Stimulated activated CD8-positive, alpha-beta memory T cell treated with anti-CD3 and anti-CD28 coated beads, Interleukin-7, amount 100 ng/mL, for 48 hours (primary cell): ENCODE results near the gene RUNDC1.

Source experiments
- DNase-seq, 2 donors: peaks; one replicate each; pipeline ENCODE4 v3.0.0-alpha.2; 2020; ENCODE audit warnings: low read depth in 1 of 2; ENCODE audit errors: extremely low read depth in 1 of 2

Gene RUNDC1

DNA sequence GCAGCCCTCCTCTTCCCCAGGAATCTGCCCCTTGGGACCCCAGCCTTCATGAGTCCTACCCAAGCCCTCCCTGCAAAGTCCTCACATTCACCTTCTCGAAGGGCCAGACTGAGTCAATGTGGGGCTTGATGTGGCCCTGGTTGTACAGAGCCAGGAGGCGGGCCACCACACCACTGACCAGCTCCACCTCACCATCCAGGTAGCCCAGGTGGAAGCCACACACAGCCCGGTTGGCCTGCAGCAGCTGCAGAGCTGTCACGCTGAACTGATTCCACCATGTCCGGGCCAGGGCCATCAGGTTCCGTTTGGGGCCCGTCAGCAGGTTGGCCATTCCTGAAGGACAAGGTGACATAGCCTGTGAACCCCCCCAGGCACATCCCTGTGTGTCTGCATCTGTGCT is 35.9 kb downstream of the RUNDC1 start:
- DNase-seq = no peak

DNA sequence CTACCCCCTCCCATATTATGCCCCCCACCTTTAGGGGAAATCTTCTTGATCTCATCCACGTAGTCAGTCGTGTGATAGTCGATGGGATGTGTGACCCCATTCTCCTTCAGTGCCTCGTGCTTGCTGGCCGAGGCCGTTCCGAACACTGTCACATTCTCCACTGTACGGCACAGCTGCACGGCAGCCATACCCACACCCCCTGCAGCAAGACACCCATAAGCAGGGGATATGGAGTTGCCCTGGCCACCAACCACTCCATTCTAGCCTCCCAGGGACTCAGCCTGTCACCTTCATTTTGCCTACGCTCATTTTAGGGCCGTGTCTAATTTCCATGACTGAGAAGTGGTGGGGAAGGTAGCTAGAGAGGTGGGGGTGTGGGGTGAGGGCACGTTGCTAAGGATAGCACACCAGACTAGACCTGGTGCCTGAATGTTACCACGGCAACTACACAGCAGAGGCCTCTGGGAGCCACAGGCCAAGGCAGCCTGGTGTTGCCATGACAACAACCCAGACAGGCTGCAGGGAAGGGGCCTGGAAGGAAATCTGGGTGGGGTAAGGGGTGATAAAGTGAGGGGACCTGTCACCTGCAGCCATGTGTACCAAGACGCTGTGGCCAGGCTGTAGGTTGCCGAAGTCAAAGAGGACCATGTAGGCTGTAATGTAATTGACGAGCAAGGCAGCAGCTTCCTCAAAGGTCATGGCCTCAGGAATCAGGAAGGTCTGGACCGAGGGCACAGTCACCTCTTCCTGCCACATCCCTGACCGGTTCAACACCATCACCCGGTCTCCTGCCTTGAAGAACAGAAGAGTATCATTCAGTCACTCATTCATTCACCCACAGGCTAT is 37.9 kb downstream of the RUNDC1 start:
- DNase-seq = no peak

- no peak for DNase-seq
Measured at GRCh38 chr17:43018932-43019331, 38.6 kb downstream of the RUNDC1 start.

- DNase-seq = no peak
Measured at GRCh38 chr17:43019418-43019817, 39.1 kb downstream of the RUNDC1 start.

GRCh38 chr17:43020030-43020621 is 39.8 kb downstream of the RUNDC1 start:
- DNase-seq = no peak

DNA sequence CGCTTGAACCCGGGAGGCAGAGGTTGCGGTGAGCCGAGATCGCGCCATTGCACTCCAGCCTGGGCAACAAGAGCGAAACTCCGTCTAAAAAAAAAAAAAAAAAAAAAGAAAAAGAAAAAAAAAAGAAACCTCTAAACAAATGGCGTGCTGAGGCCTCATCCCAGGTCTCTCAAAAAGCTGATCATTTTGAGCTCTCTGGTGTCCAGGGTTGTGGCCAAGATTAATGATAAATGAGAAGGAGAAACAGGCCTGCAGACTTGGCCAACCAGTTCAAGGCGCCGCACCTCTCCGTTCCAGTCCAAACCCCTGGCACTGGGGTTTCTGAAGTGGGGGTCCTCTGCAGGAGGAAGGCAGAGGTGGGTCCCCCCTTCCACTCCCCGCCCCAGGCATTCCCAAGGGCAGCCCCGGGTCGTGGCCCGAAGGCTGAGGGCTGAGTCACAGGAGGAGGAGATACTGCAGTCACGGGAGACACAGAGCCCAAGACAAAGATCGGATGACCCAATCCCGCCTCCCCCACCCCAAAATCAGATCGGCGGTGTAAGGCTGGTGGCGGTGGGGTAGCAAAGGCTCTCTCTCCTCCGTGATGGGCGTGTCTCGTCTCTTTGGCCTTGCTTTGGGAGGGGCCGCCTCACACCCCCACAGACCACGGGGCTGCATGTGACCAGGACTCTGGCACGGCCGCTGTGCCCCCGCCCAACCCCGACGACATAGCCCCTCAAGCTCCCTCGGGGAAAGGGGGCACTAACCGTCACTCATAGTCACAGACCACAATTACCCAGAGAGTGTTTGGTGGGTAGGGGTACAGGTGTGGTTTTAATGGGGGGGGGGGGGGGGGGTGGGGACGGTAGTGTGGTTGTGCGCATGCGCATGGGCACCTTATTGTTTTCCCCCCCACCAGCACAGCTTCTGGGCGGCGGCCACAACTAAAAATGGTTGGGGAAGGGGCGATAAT is 40.7 kb downstream of the RUNDC1 start:
- DNase-seq = no peak

DNA sequence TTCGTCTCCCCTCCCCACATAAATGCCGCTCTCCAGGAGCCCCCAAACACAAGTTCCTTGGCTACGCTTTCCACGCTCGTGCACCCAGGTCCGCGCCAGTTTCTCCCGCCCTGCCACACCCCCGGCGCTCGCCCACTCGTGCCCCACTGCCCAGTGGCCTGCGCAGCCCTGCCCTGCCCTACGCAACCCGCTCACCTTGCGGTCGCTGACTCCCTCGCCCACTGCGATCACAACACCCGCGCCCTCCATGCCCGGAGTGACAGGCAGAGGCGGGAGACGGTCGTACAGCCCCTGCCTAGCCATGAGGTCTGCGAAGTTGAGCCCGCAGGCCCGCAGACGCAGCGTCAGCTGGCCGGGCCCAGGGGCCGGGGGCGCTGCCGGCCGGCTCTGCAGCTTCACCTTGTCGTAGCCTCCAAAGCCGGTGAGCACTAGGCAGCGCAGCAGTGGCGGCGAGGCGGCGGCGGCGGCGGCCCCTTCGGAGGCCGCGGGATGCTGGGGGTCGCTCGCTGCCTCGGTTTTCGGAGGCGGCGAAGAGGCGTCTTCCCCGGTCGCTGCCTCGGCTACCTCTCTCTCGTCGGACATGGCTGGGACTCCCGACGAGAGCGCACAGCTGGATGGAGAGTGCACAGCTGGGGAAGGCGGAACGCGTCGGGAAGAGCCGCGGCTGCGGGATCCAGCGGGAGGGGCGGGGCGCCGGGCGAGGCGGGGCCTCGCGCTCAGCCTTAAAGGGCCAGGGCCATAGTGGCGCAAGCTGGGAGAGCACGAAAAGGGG is 41.6 kb downstream of the RUNDC1 start, which contains the start of gene VAT1:
Gene VAT1, minus strand, starts transcription at position 645 of the 772 bp plus-strand sequence. Its CDS starts 63 bp downstream, at position 582.
- peak in 1 of 2 donors; percentile 43 for DNase-seq

- peak; percentile 50 to 76 for DNase-seq
Measured at GRCh38 chr17:43024407-43025289, 44.3 kb downstream of the RUNDC1 start, which contains the start of gene RND2. Gene RND2, plus strand, starts transcription at chr17:43025231. Its CDS starts 117 bp downstream, at chr17:43025348.

- no peak for DNase-seq
Measured at GRCh38 chr17:43025290-43025657, 44.9 kb downstream of the RUNDC1 start.

GRCh38 chr17:43025766-43026537 is 45.6 kb downstream of the RUNDC1 start:
- DNase-seq = no peak

DNA sequence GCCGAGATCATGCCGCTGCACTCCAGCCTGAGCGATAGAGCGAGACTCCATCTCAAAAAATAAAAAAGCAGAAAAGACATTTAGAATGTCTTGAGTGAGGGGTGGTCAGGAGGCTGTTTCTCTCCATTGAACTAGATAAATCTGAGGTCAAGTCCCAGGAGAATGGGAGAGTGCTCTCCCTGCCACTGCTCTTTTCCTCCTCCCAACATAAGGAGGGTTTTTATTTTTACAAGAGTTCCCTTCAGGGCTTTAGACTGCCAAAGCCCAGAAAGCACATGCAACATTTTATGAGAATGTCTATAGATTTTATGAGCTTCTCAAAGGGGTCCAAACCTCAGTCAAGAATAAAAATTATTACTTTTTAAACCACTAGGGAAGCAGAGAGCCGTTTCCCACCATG is 46.2 kb downstream of the RUNDC1 start:
- DNase-seq = no peak

DNA sequence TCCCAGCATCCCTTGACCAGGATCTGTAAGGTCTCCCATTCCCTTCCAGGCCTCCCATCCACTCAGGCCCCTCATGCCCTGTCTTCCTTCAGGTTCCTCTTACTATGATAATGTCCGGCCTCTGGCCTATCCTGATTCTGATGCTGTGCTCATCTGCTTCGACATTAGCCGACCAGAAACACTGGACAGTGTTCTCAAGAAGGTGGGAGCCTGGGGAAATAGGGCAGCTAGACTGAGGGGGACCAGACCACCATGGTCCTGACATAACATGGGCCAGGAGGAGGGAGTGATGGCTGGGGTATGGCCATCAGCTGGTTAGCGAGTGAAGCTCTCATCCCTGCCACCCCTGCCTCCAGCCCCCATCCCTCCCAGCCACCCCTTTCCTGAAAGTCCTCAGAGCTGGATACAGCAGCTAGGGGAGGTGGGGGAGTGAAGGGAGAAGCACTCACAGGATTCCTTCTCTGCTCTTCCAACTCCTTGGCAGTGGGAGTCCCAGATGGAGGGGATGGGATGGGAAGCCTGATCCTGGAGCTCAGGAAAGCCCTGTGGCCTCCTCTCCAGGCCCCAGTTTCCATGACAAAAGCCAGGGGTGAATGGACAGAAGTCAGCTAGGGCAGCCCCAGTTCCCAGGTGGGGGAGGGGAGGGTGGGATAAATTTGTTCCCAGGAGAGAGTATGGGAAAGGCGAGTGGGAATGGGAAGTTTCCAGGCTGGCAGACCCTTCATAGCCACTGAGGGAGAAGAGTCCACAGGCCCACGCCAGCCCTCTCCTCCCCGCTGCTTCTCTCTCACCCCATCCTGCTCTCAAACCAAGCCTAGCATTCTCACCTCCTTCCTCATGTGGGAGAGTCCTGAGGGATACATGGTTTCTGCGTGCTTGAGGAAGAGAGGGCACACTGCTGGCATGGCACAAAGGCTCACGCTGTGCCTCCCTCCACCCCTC is 47.0 kb downstream of the RUNDC1 start:
- no peak for DNase-seq

GRCh38 chr17:43028221-43028861 is 48.0 kb downstream of the RUNDC1 start:
- DNase-seq = no peak

GRCh38 chr17:43030137-43030767 is 49.9 kb downstream of the RUNDC1 start:
- DNase-seq = no peak

DNA sequence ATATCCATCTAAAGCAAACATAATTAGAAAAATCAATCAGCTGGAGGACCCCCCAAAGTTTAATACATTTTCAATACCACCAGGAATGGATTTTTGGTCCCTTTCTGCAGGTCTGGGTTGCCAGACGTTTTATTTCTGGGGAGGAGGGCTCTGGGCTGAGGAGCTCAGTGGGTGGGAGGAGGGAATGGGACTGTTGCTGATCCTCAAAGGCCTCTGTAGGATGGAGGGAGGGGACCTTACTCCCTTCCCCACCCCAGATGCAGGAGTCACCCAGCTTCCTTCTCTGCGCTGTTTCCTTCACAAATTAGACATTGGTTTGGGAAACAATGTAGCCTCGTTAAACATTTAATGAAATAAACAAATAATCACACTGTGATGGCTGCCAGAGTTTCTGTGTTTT is 51.3 kb downstream of the RUNDC1 start:
- DNase-seq = no peak
